Measurements from ENCODE around the gene FAM167B.

DNA sequence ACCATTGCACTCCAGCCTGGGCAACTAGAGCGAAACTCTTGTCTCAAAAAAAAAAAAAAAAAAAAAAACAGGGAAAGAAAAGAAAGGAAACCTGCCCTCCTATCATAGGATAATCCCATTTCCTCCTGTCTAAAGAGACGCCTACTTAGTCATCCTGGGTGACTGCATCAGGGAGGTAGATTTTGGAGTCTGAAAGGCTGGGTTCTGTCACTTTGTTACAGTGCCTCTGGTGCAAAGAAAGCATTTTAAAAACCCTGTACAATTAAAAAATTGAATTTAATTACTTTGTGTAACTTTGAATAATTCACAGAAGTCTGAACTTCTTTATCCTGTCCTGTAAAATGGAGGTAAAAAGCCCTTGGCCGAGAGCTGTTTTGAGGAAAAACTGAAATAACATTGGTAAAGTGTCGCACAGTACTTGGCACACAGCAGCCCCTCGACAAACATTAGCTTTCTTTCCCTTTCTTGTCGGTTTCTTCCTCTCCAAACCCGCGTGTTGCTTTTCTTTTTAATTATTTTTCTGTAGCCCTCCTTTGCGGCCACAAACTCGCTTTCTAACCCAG lies 44.2 kb downstream of the FAM167B start:
- TF ChIP-seq, protein P1, sequence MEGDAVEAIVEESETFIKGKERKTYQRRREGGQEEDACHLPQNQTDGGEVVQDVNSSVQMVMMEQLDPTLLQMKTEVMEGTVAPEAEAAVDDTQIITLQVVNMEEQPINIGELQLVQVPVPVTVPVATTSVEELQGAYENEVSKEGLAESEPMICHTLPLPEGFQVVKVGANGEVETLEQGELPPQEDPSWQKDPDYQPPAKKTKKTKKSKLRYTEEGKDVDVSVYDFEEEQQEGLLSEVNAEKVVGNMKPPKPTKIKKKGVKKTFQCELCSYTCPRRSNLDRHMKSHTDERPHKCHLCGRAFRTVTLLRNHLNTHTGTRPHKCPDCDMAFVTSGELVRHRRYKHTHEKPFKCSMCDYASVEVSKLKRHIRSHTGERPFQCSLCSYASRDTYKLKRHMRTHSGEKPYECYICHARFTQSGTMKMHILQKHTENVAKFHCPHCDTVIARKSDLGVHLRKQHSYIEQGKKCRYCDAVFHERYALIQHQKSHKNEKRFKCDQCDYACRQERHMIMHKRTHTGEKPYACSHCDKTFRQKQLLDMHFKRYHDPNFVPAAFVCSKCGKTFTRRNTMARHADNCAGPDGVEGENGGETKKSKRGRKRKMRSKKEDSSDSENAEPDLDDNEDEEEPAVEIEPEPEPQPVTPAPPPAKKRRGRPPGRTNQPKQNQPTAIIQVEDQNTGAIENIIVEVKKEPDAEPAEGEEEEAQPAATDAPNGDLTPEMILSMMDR (IDR thresholded peaks at IDR 0.05; ENCODE audit: low read depth, low read length, poor library complexity, severe bottlenecking) = no peak
- no peak for TF ChIP-seq EZH2phosphoT487 (IDR thresholded peaks at IDR 0.05; ENCODE audit: borderline replicate concordance, low read length)

Data from DOHH2 (cell line).